Choroid plexus epithelial cell (primary cell): Measurements from ENCODE around the gene IFT74.

ENCODE experiments used
- DNase-seq: peaks from one replicate; pipeline ENCODE4 v3.0.0-alpha.2; 2010; ENCODE audit warnings: low read depth
- H3K4me3 ChIP-seq: 2 replicates; pipeline ENCODE4 v1.5.1; 2011; ENCODE audit warnings: low read depth, mild to moderate bottlenecking, control low read depth, low read length, moderate library complexity
- CTCF ChIP-seq: conservative IDR thresholded peaks from 2 replicates; pipeline ENCODE4 v1.5.1; 2011; ENCODE audit warnings: low read depth, mild to moderate bottlenecking, control low read depth, inconsistent platforms, low read length, moderate library complexity

The IFT74 gene

GRCh38 chr9:27059907-27060306 lies 103.7 kb downstream of the IFT74 start:
- no peak for TF ChIP-seq CTCF
- H3K4me3 ChIP-seq = no peak overlapping the region
- peak; percentile 13 for DNase-seq

GRCh38 chr9:27065288-27065687 lies 109.1 kb downstream of the IFT74 start:
- DNase-seq = peak; percentile 14
- no peak for TF ChIP-seq CTCF
- H3K4me3 ChIP-seq = no peak overlapping the region

- no peak overlapping the region for H3K4me3 ChIP-seq
- no peak for TF ChIP-seq CTCF
- peak; percentile 38 for DNase-seq
Measured at GRCh38 chr9:27073841-27074728, 117.9 kb downstream of the IFT74 start.

GRCh38 chr9:27078685-27079084 lies 122.5 kb downstream of the IFT74 start:
- no peak overlapping the region for H3K4me3 ChIP-seq
- no peak for DNase-seq
- TF ChIP-seq CTCF = no peak

GRCh38 chr9:27085456-27085855 lies 129.2 kb downstream of the IFT74 start:
- no peak for DNase-seq
- TF ChIP-seq CTCF = no peak
- H3K4me3 ChIP-seq = no peak overlapping the region

- no peak for TF ChIP-seq CTCF
- peak; percentile 84 for DNase-seq
- H3K4me3 ChIP-seq = no peak overlapping the region
Measured at GRCh38 chr9:27086818-27087680, 130.8 kb downstream of the IFT74 start.
